Measurements from ENCODE around the gene RAB3IP.

DNA sequence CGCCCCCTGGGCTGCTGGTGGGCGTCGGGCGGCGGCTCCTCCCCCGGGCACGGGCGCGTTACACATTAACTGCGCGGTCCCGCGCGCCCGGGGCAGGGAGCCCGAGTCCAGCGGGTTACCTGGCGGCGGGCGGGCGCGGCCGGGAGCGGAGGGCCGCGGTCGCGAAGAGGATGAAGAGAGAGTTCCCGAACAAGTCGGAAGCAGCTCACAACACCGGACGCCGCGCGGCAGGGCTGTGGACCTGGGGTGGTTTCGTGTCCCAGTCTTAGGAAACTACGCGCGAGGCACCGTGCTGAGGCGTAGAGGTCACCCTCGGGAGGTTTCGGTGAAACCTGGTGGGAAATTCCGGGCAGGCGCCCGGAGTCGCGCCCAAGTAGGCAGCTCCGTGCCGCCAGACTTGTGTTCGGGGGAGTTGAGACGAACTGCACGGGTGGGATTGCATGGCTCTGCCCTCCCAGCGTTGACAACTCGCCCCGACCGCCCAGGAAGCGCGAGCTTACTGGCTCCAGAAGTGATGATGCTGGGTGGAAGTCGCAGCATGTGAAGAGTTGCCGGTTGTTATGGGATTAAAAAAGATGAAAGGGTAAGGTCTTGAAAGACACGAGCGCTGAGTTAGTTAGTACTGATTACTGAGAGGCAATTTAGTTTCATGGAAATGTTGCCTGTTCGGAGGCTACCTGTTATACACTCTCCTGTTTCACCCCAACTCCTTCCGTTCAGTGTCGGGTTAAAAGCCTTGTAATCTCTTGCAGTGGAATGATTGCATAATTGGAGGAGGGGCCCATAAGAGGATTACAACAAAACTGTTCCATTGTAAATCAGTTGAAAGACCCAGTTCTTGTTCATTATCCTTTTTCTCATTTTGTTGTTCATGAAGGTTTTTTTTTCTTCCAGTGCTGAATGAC, 879 bp downstream of the RAB3IP start:
- TF ChIP-seq, protein P1, sequence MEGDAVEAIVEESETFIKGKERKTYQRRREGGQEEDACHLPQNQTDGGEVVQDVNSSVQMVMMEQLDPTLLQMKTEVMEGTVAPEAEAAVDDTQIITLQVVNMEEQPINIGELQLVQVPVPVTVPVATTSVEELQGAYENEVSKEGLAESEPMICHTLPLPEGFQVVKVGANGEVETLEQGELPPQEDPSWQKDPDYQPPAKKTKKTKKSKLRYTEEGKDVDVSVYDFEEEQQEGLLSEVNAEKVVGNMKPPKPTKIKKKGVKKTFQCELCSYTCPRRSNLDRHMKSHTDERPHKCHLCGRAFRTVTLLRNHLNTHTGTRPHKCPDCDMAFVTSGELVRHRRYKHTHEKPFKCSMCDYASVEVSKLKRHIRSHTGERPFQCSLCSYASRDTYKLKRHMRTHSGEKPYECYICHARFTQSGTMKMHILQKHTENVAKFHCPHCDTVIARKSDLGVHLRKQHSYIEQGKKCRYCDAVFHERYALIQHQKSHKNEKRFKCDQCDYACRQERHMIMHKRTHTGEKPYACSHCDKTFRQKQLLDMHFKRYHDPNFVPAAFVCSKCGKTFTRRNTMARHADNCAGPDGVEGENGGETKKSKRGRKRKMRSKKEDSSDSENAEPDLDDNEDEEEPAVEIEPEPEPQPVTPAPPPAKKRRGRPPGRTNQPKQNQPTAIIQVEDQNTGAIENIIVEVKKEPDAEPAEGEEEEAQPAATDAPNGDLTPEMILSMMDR (IDR thresholded peaks at IDR 0.05), result no peak
- no peak for TF ChIP-seq POLR2AphosphoS5 (IDR thresholded peaks at IDR 0.05)
- TF ChIP-seq EP300 (IDR thresholded peaks at IDR 0.05), result no peak
- no peak for TF ChIP-seq POLR2A (IDR thresholded peaks at IDR 0.05)
